ENCODE measurements around the gene SUCLA2. TPM values are rescaled to one million over a fixed set of nuclear protein-coding genes. Genes with fewer than 3 reads are reported as not detected.

The SUCLA2 gene
- total RNA-seq, 1 donor from 2014 or later: 38.7 TPM

- DNase-seq (ENCODE audit: extremely low spot score, unreplicated experiment): no peak
- peaks cover 5% of the 10 kb centered on the region for H3K9me3 Mint-ChIP-seq (ENCODE audit: unreplicated experiment)
- H3K36me3 Mint-ChIP-seq (ENCODE audit: unreplicated experiment): peaks cover 4% of the 10 kb centered on the region
- H3K4me1 Mint-ChIP-seq (ENCODE audit: unreplicated experiment): no peaks in the 10 kb centered on the region
- H3K27me3 Mint-ChIP-seq (ENCODE audit: unreplicated experiment): no peaks in the 10 kb centered on the region
- H3K4me3 Mint-ChIP-seq (ENCODE audit: unreplicated experiment): no peak overlapping the region
- H3K27ac Mint-ChIP-seq (ENCODE audit: unreplicated experiment): no peak overlapping the region
- no peak for TF ChIP-seq CTCF (IDR thresholded peaks at IDR 0.05)
Observed at GRCh38 chr13:48019796-48020195, 18.7 kb upstream of the SUCLA2 start.

GRCh38 chr13:48018637-48019036 is 17.6 kb upstream of the SUCLA2 start:
- TF ChIP-seq CTCF (IDR thresholded peaks at IDR 0.05): no peak
- Mint-ChIP-seq H3K27me3 (ENCODE audit: unreplicated experiment) (no peaks in the 10 kb centered on the region), H3K36me3 (ENCODE audit: unreplicated experiment) (peaks cover 4% of the 10 kb centered on the region), H3K9me3 (ENCODE audit: unreplicated experiment) (peaks cover 5% of the 10 kb centered on the region), H3K27ac (ENCODE audit: unreplicated experiment) (no peak overlapping the region), H3K4me3 (ENCODE audit: unreplicated experiment) (no peak overlapping the region), H3K4me1 (ENCODE audit: unreplicated experiment) (no peaks in the 10 kb centered on the region)
- DNase-seq (ENCODE audit: extremely low spot score, unreplicated experiment): no peak

- Mint-ChIP-seq H3K4me3 (ENCODE audit: unreplicated experiment) (no peak overlapping the region), H3K4me1 (ENCODE audit: unreplicated experiment) (peaks cover 1% of the 10 kb centered on the region), H3K27me3 (ENCODE audit: unreplicated experiment) (no peaks in the 10 kb centered on the region), H3K36me3 (ENCODE audit: unreplicated experiment) (peaks cover 2% of the 10 kb centered on the region), H3K27ac (ENCODE audit: unreplicated experiment) (no peak overlapping the region), H3K9me3 (ENCODE audit: unreplicated experiment) (no peaks in the 10 kb centered on the region)
- no peak for TF ChIP-seq CTCF (IDR thresholded peaks at IDR 0.05)
- no peak for DNase-seq (ENCODE audit: extremely low spot score, unreplicated experiment)
Observed at GRCh38 chr13:48014359-48014758, 13.3 kb upstream of the SUCLA2 start.

- Mint-ChIP-seq H3K36me3 (ENCODE audit: unreplicated experiment) (no peaks in the 10 kb centered on the region), H3K4me1 (ENCODE audit: unreplicated experiment) (peaks cover 8% of the 10 kb centered on the region), H3K4me3 (ENCODE audit: unreplicated experiment) (no peak overlapping the region), H3K27me3 (ENCODE audit: unreplicated experiment) (no peaks in the 10 kb centered on the region), H3K9me3 (ENCODE audit: unreplicated experiment) (no peaks in the 10 kb centered on the region), H3K27ac (ENCODE audit: unreplicated experiment) (no peak overlapping the region)
- no peak for DNase-seq (ENCODE audit: extremely low spot score, unreplicated experiment)
- TF ChIP-seq CTCF (IDR thresholded peaks at IDR 0.05): no peak
Observed at GRCh38 chr13:48012668-48013067, 11.6 kb upstream of the SUCLA2 start.

- DNase-seq (ENCODE audit: extremely low spot score, unreplicated experiment): no peak
- Mint-ChIP-seq H3K27ac (ENCODE audit: unreplicated experiment) (no peak overlapping the region), H3K36me3 (ENCODE audit: unreplicated experiment) (no peaks in the 10 kb centered on the region), H3K27me3 (ENCODE audit: unreplicated experiment) (no peaks in the 10 kb centered on the region), H3K4me3 (ENCODE audit: unreplicated experiment) (no peak overlapping the region), H3K9me3 (ENCODE audit: unreplicated experiment) (no peaks in the 10 kb centered on the region), H3K4me1 (ENCODE audit: unreplicated experiment) (peaks cover 8% of the 10 kb centered on the region)
- no peak for TF ChIP-seq CTCF (IDR thresholded peaks at IDR 0.05)
Observed at GRCh38 chr13:48010698-48011097, 9.6 kb upstream of the SUCLA2 start.
